Activated T-cell treated with anti-CD3 and anti-CD28 coated beads, Interleukin-2, amount 50 U/mL, for 1 hour (primary cell): ENCODE data around the gene TBC1D28.
"Not testable (repeated sequence)": the region's sequence is repeated elsewhere in the genome, so short reads cannot be mapped to it uniquely, and the experiment has no call there.

Experiments used
- DNase-seq: peaks from one replicate; pipeline ENCODE4 v3.0.0-alpha.2; 2020

The TBC1D28 gene

GRCh38 chr17:18593138-18593537, 51.1 kb downstream of the TBC1D28 start:
- not testable (repeated sequence) for DNase-seq
